OCI-M1 (cell line): ENCODE measurements around the gene DARS2.
"Not testable (repeated sequence)": the region's sequence is repeated elsewhere in the genome, so short reads cannot be mapped to it uniquely, and the experiment has no call there.

Source experiments
- DNase-seq: peaks from one replicate; lab custom pipeline; 2025; lab: John Stamatoyannopoulos, UW

The DARS2 gene

DNA sequence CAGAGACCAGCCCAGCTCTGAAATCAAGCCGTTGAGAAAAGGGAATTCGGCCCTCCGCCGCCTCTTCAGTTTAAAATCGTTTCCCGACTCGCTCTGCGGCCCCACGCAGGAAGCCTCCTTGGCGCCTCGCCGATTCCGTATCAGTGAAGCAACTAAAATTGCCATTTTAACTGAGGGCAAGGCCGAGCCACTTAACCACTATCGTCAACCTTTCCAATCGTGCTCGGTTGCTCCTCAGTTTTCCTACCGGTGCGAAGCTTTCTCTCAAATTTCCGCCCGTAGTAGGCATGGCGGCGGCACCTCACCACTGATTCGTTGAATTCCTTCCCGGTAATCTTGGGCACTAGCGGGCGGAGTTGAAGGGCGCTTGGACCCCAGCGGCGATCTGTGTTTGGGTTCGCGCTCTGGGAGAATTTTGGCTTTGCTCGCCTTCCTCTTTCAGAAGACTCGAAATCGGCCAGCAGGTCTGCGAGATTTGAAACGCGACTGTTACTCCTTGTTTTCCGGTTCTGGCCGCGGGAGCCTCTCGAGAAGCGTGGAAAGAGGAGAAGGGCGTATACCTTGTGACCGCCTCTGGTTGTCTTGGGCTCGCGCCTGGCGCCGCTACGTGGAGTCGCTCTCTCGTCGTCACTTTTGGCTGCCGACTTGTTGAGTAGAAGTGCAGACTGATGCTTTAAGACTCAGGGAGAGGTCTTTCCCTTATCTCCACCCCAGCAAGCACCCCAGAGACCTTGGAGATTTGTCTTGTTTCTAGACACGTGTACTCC is at the start of gene DARS2, which contains the start of gene CENPL:
Gene DARS2, plus strand, starts transcription at position 359 of the 767 bp plus-strand sequence. CDS start 557 bp downstream, outside the sequence.
Gene CENPL, minus strand, starts transcription at position 569 of the 767 bp plus-strand sequence. CDS start 13,584 bp downstream, outside the sequence.
- DNase-seq: peak; percentile 99

DNA sequence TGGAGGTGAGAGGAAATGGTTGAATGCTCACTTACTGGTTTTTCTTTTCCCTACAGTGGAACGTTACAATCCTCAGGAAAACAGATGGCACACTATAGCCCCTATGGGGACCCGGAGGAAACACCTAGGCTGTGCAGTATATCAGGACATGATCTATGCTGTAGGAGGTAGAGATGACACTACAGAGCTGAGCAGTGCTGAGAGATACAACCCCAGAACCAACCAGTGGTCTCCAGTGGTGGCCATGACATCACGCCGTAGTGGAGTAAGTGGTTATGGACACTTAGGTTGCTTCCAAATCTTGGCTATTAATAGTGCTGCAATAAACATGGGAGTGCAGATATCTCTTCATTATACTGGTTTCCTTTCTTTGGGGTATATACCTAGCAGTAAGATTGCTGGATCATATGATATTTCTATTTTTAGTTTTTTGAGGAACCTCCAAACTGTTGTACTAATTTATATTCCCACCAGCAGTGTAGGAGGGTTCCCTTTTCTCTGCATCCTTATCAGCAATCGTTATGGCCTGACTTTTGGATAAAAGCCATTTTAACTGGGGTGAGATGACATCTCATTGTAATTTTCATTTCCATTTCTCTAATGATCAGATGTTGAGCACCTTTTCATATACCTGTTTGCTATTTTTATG is 48.8 kb upstream of the DARS2 start:
- peak; percentile 50 for DNase-seq

DNA sequence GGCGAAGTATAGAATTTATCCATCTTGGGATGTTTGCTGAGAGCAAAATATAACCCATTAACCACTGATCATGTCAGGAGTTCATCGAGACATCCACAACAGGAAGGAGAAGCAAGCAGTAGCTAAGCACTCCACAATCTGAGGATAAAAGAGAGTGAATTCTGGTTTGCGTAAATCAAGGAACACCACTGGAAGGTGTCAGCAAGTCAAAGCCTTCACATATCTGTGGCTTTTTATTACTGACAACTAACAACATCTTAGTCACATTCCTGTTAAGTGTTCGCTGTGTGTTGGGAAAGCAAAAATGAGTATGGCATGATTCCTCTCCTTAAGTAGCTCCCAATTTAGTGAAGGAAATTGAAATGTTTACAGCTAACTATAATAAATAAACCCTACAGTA is 44.5 kb upstream of the DARS2 start:
- DNase-seq: no peak

DNA sequence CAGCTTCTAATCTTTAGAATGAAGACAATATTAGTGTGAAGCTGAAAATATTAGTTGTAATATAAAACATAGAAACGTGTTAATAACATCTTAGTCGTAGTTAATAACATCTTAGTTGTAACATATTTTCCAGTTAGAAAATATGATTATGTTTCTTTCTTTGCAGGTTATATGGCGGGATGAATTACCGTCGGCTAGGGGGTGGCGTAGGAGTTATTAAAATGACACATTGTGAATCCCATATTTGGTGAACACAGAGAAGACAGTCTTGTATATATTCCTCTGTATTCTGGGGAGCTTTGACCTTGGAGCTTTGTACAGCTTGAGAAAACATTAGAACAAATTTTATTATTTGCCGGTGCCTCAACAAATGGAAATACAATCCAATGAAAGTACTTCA is 39.5 kb upstream of the DARS2 start:
- no peak for DNase-seq

DNA sequence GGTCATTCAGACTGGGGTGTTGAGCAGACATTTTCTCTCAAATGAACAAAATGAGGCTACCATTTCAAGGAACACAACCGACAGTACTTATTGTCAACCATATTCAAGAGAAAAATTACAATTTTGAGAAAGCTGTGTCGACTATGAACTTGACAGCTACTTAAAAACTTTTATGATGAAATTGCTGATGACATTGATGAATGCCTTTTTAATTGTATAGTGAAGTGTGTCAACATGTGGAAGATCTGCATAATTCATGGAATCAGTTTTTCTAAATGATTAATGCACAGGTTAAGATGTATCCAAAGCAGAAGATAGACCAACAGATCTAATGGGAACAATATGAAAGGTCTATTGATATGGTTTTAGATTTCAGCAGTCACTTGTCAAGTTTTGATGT is 34.6 kb upstream of the DARS2 start:
- DNase-seq: no peak

DNA sequence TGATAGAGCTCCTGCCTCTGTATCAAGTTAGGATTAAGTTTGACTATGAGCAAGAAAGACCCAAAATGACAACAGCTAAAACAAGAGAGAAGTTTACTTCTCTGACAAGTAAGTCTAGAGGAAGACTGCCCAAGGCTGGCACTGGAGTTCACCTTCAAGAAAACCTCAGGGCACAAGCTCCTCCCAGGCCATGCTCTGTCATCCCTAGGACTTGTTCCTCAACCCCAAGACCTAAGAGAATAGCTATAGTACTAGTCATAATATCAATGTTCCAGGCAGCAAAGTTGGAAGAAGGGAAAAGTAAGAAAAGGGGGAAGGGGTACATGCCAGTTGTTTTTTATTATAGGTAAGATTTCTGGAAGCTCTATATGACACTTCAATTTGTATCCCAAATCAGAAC is 26.4 kb upstream of the DARS2 start:
- DNase-seq: no peak

DNA sequence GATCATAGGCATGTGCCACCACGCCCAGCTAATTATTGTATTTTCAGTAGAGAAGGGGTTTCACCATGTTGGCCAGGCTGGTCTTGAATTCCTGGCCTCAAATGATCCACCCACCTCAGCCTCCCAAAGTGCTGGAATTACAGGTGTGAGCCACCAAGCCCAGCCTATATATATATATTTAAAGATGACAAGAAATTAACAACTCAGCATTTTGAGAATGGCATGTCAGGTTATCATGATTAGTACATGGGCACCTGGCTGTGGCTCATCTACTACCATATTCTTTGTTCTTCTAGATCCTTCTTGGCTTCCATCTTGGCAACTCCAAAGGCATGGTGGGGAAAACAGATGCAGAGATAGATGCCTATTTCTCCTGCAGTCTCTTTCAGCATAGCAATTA is 24.5 kb upstream of the DARS2 start:
- DNase-seq: not testable (repeated sequence)

DNA sequence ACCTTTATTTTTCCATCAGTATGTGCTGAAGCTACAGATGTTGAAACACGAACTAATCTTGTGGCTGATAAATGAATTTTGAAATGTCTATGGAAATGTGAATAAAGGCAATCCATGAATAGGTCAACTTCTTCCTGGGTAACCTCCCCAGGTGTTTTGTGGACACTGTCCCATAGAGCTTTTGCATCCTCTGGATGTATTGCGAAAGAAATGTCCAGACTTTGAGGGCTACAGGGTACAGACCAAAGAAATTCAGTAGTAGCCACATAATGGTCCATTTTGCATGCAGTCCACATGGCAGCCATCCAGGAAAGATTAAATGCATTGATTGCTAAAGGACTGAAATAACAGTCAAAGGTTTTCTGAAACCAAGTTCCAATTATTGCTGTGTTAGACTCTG is 21.5 kb upstream of the DARS2 start:
- DNase-seq: no peak

DNA sequence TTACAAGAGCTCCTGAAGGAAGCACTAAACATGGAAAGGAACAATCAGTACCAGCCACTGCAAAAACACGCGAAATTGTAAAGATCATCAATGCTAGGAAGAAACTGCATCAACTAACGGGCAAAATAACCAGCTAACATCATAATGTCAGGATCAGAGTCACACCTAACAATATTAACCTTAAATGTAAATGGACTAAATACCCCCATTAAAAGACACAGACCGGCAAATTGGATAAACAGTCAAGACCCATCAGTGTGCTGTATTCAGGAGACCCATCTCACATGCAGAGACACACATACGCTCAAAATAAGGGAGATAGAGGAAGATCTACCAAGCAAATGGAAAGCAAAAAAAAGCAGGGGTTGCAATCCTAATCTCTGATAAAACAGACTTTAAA is 10.8 kb upstream of the DARS2 start:
- not testable (repeated sequence) for DNase-seq

DNA sequence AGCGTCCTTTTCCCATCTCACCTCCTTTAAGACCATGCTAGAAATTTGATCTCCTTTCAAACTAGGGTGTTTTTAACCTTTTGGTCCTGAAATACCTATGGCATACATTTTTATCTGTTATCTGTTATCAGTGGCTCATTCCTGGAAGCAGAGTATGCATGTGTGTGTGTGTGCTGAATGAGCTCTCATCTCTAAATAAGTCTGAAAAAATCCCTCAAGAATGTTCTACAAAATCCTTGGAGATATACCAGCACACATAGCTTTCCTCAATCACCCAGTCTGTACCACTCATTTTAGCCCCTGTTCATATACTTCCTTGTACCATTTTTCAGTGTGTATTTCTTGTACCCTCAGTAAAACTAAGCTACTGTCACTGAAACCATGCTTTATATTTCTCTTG is 6.0 kb upstream of the DARS2 start:
- DNase-seq: no peak

GRCh38 chr1:173821680-173822079 is 2.8 kb upstream of the DARS2 start:
- DNase-seq: no peak

- DNase-seq: no peak
These were observed 625 bp upstream of the DARS2 start for GRCh38 chr1:173823781-173824314.

- DNase-seq: no peak
These were observed 3.1 kb downstream of the DARS2 start for GRCh38 chr1:173827611-173828010.

- DNase-seq: no peak
These were observed 8.3 kb downstream of the DARS2 start for GRCh38 chr1:173832748-173833147.

- no peak for DNase-seq
These were observed 27.6 kb downstream of the DARS2 start for GRCh38 chr1:173852105-173852504.

- DNase-seq: no peak
These were observed 28.6 kb downstream of the DARS2 start for GRCh38 chr1:173853074-173853473.

DNA sequence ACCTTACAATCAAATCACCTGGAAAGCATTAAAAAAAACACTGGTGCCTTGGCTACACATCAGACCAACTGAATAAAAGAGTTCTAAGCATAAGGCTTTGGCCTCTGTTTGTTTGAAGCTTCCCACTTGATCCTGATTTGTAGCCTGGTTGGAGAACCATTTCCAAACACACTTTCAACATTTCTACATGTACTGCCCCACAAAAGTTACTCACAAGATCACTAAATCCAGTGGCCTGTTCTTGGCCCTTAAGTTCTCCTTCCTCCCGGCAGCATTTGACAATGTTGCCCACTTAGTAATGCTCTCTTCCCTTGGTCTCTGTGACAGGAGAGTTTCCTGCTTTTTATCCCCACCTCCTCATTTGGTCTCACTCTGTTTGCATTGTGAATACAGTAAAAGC is 31.5 kb downstream of the DARS2 start:
- no peak for DNase-seq

DNA sequence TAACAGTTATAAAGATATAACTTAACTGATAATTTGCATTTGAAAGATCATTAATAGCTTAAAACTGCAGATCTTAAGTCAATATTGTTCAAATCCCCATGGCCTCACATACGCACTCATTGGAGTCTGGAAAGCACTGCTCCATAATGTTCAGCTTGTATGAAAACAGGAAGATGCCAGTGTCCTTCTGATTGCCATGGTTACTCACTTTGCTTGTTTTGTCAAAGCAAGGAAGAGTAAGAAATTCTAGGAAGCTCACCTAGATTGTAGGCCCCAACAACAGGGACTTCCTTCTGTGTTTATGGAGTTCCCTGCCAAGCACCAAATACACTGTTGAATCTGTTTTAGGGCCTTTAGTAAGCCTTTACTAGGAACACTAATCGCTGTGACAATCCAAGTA is 32.4 kb downstream of the DARS2 start:
- DNase-seq: no peak

- no peak for DNase-seq
These were observed 33.0 kb downstream of the DARS2 start for GRCh38 chr1:173857363-173857917.

DNA sequence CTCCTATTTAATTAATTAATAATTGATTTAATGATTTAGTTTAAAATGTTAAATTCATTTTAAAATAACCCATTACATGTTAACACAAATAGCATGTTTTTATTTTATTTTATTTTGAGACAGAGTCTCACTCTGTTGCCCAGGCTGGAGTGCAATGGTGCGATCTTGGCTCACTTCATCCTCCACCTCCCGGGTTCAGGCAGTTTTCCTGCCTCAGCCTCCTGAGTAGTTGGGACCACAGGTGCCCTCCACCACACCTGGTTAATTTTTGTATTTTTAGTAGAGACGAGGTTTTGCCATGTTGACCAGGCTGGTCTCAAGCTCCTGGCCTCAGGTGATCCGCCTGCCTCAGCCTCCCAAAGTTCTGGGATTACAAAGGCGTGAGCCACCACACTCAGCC is 35.1 kb downstream of the DARS2 start:
- not testable (repeated sequence) for DNase-seq

DNA sequence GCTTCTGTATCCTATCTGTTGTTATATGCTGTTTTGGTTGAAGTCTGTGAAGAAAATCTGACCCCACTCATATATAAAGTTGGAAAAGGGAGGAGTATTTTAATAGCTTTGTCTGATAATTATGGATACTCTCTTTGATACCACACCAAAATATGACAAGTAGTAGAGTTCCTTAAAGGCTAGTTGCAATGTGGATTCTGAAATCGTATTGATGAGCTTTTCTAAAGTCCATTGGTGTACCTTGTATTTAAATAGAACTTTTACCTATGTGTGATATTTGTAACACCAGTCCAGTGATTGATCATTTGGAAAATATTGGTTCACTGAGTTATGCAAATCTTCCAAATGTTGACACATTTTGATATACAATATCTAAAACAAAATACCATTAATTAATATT is 35.6 kb downstream of the DARS2 start:
- DNase-seq: no peak

GRCh38 chr1:173861731-173862145 is 37.3 kb downstream of the DARS2 start:
- no peak for DNase-seq
